GM12865 (cell line): ENCODE results near the gene CADM1.

Experiments used
- DNase-seq: peaks from one replicate; pipeline ENCODE4 v3.0.0; 2010; ENCODE audit warnings: low read depth
- H3K4me3 ChIP-seq: 2 replicates; pipeline ENCODE4 v1.5.1; 2011; ENCODE audit warnings: mild to moderate bottlenecking, low read depth, low read length, control low read depth
- CTCF ChIP-seq: IDR thresholded peaks from 2 replicates; pipeline ENCODE4 v1.5.1; 2011; ENCODE audit warnings: low read length, control low read depth, low read depth, inconsistent platforms; ENCODE audit not compliant: insufficient read depth; ENCODE audit errors: missing control alignments

Gene CADM1

DNA sequence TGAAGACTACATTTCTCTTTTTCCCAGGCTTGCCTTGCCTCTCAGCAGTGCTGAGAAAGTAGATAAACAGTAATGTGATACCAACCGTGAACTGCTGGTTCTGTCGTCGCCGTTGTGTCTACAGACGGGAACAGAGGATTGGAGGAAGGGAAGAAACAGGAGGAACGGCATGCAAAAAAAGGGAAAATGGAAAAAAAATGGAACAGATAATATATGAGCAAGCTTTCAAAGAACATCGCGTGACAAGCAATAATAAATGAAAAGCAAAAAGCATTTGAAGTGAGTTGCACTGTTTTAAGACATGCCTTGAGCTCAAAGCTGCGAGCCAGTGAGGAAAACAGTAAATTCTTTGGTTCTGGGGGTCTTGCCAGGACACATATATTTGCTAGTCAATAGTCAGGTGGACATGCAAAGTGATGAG, 305.9 kb downstream of the CADM1 start:
- no peak overlapping the region for H3K4me3 ChIP-seq
- no peak for DNase-seq
- TF ChIP-seq CTCF: no peak

DNA sequence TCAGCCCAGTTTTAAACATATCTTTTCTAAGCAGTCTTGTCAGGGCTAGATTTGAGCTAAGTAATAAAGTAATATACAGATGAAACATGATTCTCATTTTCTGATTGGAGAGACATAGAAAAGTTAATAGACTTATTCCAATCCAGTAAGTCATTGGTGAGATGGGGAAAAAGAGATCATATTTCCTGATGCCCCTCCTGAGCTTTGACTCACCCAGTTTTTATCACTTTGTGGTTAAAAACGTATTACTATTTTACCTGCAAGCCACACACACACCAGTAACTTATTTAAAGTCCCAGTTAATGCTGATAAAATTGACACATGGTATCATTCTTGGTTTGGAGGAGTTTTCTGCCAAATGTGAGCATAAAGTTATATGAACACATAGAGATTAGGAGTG, 306.8 kb downstream of the CADM1 start:
- no peak for DNase-seq
- no peak overlapping the region for H3K4me3 ChIP-seq
- TF ChIP-seq CTCF: no peak

DNA sequence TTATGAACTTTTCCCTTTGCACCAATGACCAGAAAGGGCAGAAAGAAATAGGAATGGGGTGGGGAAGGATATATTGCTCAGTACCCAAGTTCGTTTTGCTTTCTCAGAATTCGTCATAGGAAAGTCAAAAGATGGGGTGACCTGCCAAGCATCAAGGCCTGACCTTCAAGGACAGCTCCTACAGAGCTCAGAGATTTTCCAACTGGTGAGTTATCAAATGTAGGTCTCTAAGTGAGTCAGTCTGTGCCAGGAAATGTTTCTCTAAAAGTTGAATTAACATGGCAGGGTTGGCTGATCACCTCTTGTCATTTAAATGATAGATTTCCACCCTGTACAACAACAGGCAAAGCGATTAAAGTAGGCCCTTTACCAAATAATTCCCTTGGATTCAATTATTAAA, 307.2 kb downstream of the CADM1 start:
- no peak for TF ChIP-seq CTCF
- DNase-seq: no peak

GRCh38 chr11:115194802-115195110, 309.5 kb downstream of the CADM1 start:
- no peak for TF ChIP-seq CTCF
- no peak overlapping the region for H3K4me3 ChIP-seq
- peak; percentile 31 for DNase-seq

More for the DNA sequence above, 307.2 kb downstream of the CADM1 start:
- no peak overlapping the region for H3K4me3 ChIP-seq

DNA sequence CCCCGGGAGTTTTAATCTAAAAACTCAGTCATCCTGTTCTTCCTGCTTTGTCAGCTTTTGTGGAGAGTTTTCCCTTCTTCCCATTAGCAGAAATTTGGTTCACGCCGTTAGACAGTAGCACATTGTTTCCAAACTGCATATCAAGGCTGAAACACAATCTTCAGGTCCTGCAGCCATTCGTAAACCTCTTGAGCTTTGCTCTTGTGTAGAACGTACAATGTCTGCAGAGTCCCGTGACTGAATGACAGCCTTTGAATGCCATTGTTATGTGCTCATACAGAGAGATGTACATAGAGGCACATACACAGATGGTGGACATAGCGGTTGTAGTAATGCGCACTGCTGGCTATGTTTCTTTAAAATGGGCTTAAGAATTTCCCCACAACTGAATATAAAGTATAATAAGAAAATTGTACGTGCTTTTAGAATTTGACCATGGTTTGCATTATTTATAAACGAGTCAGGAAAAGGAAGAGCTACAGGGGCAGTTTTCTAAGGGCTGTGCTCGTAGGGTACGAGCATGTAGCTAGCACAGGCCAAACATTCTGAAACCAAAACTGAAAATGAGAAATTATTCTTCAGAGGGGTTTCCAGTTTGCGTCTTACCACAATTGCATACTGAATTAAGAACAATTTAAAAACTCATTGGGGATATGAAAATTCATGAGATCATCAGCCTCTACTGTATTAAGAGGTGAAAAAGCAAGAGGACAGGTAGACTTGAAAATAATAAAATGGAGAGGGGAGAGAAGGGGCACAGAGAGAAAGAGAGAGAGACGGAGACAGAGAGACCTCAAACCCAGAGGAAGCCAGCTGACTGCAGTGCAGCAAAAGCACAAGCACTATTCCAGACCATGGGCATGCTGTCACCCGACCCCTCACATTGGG, 310.1 kb downstream of the CADM1 start:
- peak; percentile 59 for DNase-seq
- TF ChIP-seq CTCF: no peak
- H3K4me3 ChIP-seq: no peak overlapping the region

GRCh38 chr11:115191761-115192160, 312.5 kb downstream of the CADM1 start:
- TF ChIP-seq CTCF: no peak
- no peak for DNase-seq
- H3K4me3 ChIP-seq: no peak overlapping the region

DNA sequence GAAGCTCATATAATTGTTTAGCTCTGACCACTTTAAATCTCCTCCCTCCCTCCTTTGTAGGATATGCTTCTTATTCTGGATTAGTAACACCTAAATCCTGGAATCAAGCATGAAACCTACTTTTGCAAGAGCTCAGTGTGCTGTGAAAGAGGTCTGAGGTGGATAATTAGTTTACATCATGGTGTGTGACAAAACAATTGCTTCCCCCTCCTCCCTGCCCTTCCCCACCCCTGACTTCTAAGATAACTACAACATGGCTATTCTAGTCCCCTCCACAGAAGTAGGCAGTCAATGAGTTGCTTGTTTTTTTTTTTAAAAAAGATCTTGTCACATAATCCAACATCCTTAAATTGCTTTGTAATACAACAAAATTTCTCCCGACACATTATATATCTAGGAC, 314.0 kb downstream of the CADM1 start:
- H3K4me3 ChIP-seq: no peak overlapping the region
- no peak for DNase-seq
- no peak for TF ChIP-seq CTCF
